DMS79 (cell line): ENCODE data around the gene GATD1.
"Not testable (repeated sequence)": the region's sequence is repeated elsewhere in the genome, so short reads cannot be mapped to it uniquely, and the experiment has no call there.

ENCODE experiments used
- DNase-seq: peaks from one replicate; lab custom pipeline; 2025; lab: John Stamatoyannopoulos, UW

The GATD1 gene

GRCh38 chr11:763549-764321, 13.6 kb downstream of the GATD1 start:
- no peak for DNase-seq

GRCh38 chr11:763073-763463, 14.2 kb downstream of the GATD1 start:
- no peak for DNase-seq

GRCh38 chr11:762421-763072, 14.7 kb downstream of the GATD1 start:
- DNase-seq = no peak

- no peak for DNase-seq
These were observed 15.7 kb downstream of the GATD1 start for GRCh38 chr11:761526-762108.

GRCh38 chr11:760236-760635, 17.1 kb downstream of the GATD1 start:
- DNase-seq = no peak

- DNase-seq = no peak
These were observed 27.6 kb downstream of the GATD1 start for GRCh38 chr11:749731-750130.

GRCh38 chr11:748007-748359, 29.3 kb downstream of the GATD1 start:
- DNase-seq = no peak

- peak; percentile 52 for DNase-seq
These were observed 29.9 kb downstream of the GATD1 start, which contains the start of gene TALDO1 for GRCh38 chr11:747158-748006. TALDO1 (plus strand) TSS chr11:747464; CDS start chr11:747482, 18 bp downstream.

GRCh38 chr11:746289-747157, 30.8 kb downstream of the GATD1 start:
- DNase-seq = no peak

- DNase-seq = no peak
These were observed 31.9 kb downstream of the GATD1 start for GRCh38 chr11:745428-745827.

- DNase-seq = no peak
These were observed 34.6 kb downstream of the GATD1 start for GRCh38 chr11:742571-743201.

GRCh38 chr11:742156-742546, 35.1 kb downstream of the GATD1 start:
- DNase-seq = no peak

GRCh38 chr11:737899-738298, 39.4 kb downstream of the GATD1 start:
- not testable (repeated sequence) for DNase-seq

- DNase-seq = no peak
These were observed 39.9 kb downstream of the GATD1 start for GRCh38 chr11:737366-737765.

GRCh38 chr11:734541-734940, 42.7 kb downstream of the GATD1 start:
- DNase-seq = not testable (repeated sequence)

GRCh38 chr11:733072-733471, 44.2 kb downstream of the GATD1 start:
- no peak for DNase-seq

- no peak for DNase-seq
These were observed 47.7 kb downstream of the GATD1 start for GRCh38 chr11:729492-730074.

- no peak for DNase-seq
These were observed 48.3 kb downstream of the GATD1 start for GRCh38 chr11:728901-729491.

- peak; percentile 12 for DNase-seq
These were observed 49.2 kb downstream of the GATD1 start for GRCh38 chr11:727859-728748.
